AG09319 (cell line): Measurements from ENCODE around the gene MYOM1.

Experiments
- DNase-seq: peaks from one replicate; pipeline ENCODE4 v3.0.0-alpha.2; 2010; ENCODE audit warnings: low read depth; ENCODE audit errors: extremely low read depth
- CTCF ChIP-seq: IDR thresholded peaks from 2 replicates; pipeline ENCODE4 v1.5.1; 2011; ENCODE audit warnings: low read depth, mild to moderate bottlenecking, inconsistent platforms, low read length, moderate library complexity

MYOM1 gene

GRCh38 chr18:3236470-3236869 lies 16.7 kb upstream of the MYOM1 start:
- no peak for TF ChIP-seq CTCF

GRCh38 chr18:3235846-3236245 lies 16.1 kb upstream of the MYOM1 start:
- no peak for DNase-seq
- TF ChIP-seq CTCF: no peak

More at GRCh38 chr18:3236470-3236869, 16.7 kb upstream of the MYOM1 start:
- no peak for DNase-seq

- DNase-seq: no peak
Observed at GRCh38 chr18:3234457-3234856, 14.7 kb upstream of the MYOM1 start.

GRCh38 chr18:3233433-3234168 lies 13.8 kb upstream of the MYOM1 start:
- TF ChIP-seq CTCF: no peak

More at GRCh38 chr18:3234457-3234856, 14.7 kb upstream of the MYOM1 start:
- TF ChIP-seq CTCF: no peak

DNA sequence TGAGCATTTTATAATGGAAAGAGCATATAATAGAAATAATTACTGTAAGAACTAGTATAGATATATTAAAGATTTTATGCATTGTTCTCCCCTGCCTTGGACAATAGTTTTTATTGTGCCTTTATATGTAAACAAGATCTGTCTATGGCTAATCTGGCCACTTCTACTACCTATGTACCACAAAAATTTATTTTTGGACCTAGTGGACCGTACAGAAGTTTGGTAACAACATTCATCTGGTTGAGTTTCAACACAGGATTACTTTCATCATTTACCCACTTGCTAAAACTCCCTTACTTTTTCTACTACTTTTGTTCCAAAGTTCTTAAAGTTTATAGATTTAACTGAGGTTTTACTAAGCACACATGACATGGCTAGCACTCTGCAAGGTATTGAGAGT lies 13.2 kb upstream of the MYOM1 start:
- TF ChIP-seq CTCF: no peak
- DNase-seq: no peak

More at GRCh38 chr18:3233433-3234168, 13.8 kb upstream of the MYOM1 start:
- no peak for DNase-seq

- TF ChIP-seq CTCF: no peak
- no peak for DNase-seq
Observed at GRCh38 chr18:3230401-3231334, 10.9 kb upstream of the MYOM1 start.

- TF ChIP-seq CTCF: no peak
- DNase-seq: no peak
Observed at GRCh38 chr18:3226048-3226447, 6.3 kb upstream of the MYOM1 start.
